Activated naive CD4-positive, alpha-beta T cell treated with anti-CD3 and anti-CD28 coated beads, Interleukin-2, amount 50 U/mL, for 24 hours (primary cell): ENCODE measurements around the gene JAZF1.
"Not testable (repeated sequence)": the region's sequence is repeated elsewhere in the genome, so short reads cannot be mapped to it uniquely, and the experiment has no call there.

Experiments
- H3K27ac Mint-ChIP-seq: one replicate; pipeline ENCODE4 v1.8.0; 2021; ENCODE audit warnings: mild to moderate bottlenecking, mixed read lengths
- H3K27me3 Mint-ChIP-seq: one replicate; pipeline ENCODE4 v1.8.0; 2021; ENCODE audit warnings: mixed read lengths
- H3K36me3 Mint-ChIP-seq: one replicate; pipeline ENCODE4 v1.8.0; 2021; ENCODE audit warnings: mixed read lengths
- H3K4me1 Mint-ChIP-seq: one replicate; pipeline ENCODE4 v1.8.0; 2021; ENCODE audit warnings: mixed read lengths
- H3K4me3 Mint-ChIP-seq: one replicate; pipeline ENCODE4 v1.8.0; 2021; ENCODE audit warnings: mild to moderate bottlenecking, mixed read lengths
- H3K9me3 Mint-ChIP-seq: one replicate; pipeline ENCODE4 v1.8.0; 2021; ENCODE audit warnings: mixed read lengths

Gene JAZF1

DNA sequence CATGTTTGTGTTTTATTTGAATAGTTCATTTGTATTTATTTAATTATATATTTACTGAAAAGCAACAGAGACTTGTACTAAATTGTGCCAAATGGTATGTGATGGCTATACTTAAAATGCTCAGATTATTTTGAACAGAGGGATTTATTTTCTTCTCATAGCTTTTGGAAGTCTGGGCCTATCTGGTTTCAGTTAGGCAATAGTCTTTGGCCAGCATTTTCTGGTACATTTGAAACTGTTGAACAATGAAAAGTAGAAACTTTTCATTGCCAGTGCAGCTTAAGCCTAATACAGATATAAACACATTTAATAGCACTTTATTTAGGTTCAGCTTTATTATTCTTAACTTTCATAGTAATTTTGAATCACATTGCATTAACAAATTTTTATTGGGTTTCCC, 252.6 kb downstream of the JAZF1 start:
- no peak overlapping the region for H3K4me3 Mint-ChIP-seq
- H3K27ac Mint-ChIP-seq: no peak overlapping the region
- no peaks in the 10 kb centered on the region for H3K27me3 Mint-ChIP-seq
- H3K36me3 Mint-ChIP-seq: no peaks in the 10 kb centered on the region
- no peaks in the 10 kb centered on the region for H3K9me3 Mint-ChIP-seq
- H3K4me1 Mint-ChIP-seq: no peaks in the 10 kb centered on the region

- Mint-ChIP-seq H3K4me3 (no peak overlapping the region), H3K27me3 (no peaks in the 10 kb centered on the region), H3K4me1 (no peaks in the 10 kb centered on the region), H3K9me3 (no peaks in the 10 kb centered on the region), H3K27ac (no peak overlapping the region), H3K36me3 (no peaks in the 10 kb centered on the region)
Observed at GRCh38 chr7:27925573-27926201, 254.9 kb downstream of the JAZF1 start.

DNA sequence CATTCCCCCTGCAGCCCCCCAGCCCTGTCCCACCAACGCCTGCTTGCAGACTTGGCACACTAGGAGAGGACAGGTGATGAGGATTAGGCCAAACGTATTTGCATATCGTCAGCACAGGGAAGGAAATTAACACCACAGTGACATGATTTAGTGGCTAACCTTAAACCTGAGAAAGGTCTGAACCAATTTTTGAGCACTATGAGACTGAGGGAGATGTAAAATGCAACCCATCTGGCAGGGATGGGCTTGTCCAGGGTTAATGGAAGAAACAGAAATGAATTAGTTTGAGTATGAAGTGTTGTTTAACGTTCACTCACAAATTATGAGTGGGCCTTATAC, 257.0 kb downstream of the JAZF1 start:
- no peaks in the 10 kb centered on the region for H3K9me3 Mint-ChIP-seq
- no peaks in the 10 kb centered on the region for H3K4me1 Mint-ChIP-seq
- H3K36me3 Mint-ChIP-seq: no peaks in the 10 kb centered on the region
- no peak overlapping the region for H3K4me3 Mint-ChIP-seq
- H3K27ac Mint-ChIP-seq: no peak overlapping the region
- H3K27me3 Mint-ChIP-seq: no peaks in the 10 kb centered on the region

DNA sequence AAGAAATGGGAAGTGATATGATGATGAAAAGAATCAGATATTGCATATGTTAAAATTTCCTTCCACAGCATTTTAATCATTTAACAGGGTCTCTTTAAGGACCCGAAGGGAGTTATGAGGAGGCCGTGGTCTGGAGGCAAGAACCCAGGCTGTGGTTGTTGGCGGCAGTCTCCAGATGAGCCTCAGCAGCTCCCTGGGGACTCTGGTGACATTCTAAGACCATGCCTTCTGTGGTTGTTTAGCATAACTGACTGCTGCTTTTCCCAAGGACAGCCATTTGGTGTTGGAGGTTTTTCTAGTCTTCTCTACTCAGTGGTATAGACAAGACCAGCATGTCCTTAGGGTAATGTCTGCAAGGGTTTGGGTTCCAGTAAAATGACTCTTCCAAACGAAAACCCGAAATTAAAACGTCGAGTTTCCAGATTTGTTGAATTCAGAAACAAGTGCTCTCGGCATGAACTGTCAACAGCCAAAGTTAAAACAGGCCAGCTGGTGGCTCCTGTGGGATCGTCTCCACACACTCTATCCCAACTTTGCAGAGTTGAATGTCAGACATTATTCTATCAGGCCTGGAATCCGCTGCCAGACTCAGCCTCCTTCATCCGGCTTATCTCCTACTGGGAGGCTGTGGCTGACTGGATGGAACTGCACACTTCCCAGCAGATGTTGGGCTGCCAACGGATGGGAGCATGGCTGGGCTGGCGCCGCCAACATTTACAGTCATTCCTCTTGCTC, 257.5 kb downstream of the JAZF1 start:
- Mint-ChIP-seq H3K9me3 (no peaks in the 10 kb centered on the region), H3K27me3 (no peaks in the 10 kb centered on the region), H3K27ac (no peak overlapping the region), H3K4me3 (no peak overlapping the region), H3K36me3 (no peaks in the 10 kb centered on the region), H3K4me1 (no peaks in the 10 kb centered on the region)

DNA sequence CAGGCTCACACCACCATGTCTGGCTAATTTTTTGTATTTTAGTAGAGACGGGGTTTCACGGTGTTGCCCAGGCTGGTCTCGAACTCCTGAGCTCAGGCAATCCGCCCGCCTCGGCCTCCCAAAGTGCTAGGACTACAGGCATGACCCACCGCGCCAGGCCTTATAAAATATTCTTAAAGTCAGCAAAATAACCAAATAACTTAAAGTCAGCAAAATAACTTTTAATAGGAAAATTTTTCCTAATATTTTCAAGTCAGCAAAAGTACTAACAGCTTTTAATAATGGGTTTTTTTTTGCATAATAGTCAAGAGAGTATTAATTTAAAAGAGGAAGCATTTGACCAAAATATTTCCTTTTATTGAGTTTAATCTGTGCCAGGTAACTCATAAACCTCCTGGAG, 258.2 kb downstream of the JAZF1 start:
- not testable (repeated sequence) for H3K36me3 Mint-ChIP-seq, H3K27ac Mint-ChIP-seq, H3K4me3 Mint-ChIP-seq, H3K9me3 Mint-ChIP-seq, H3K4me1 Mint-ChIP-seq, H3K27me3 Mint-ChIP-seq

DNA sequence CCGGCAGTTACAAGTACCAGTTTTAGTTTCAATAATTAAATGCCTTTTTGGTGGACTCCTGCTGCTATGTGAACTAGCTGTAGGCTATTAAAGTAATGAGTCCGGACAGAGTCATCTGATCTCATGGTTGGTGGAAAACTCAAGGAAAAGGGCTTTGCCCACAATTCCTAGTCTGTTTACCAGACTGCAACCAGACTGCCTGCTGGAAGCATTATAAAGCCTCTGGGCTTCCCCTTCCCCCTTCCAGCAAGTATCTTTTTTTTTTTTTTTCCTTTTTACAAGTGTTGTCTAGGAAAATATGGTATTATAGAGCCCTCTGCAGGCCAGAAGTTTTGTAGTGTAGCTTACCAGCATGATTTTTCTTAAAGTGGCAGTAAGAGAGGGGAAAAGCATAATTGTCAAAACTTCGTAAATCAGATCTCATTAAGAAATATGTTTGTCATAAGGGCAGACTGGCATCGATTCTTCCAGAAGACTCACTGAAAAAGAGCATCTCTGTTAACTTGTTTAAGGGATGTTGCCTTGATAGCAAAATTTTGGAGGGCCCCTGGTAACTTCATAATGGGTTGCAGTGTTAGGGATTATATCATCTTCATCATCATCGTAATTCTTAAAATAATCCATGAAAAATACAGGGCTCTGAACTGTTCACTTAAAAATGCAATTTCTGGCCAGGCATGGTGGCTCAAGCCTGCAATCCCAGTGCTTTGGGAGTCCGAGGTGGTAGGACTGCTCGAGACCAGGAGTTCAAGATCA, 259.3 kb downstream of the JAZF1 start:
- Mint-ChIP-seq H3K4me1 (no peaks in the 10 kb centered on the region), H3K4me3 (no peak overlapping the region), H3K27me3 (no peaks in the 10 kb centered on the region), H3K27ac (no peak overlapping the region), H3K36me3 (no peaks in the 10 kb centered on the region), H3K9me3 (no peaks in the 10 kb centered on the region)

GRCh38 chr7:27920281-27920946, 260.2 kb downstream of the JAZF1 start:
- Mint-ChIP-seq H3K36me3 (no peaks in the 10 kb centered on the region), H3K9me3 (no peaks in the 10 kb centered on the region), H3K27me3 (no peaks in the 10 kb centered on the region), H3K4me1 (no peaks in the 10 kb centered on the region), H3K4me3 (no peak overlapping the region), H3K27ac (no peak overlapping the region)

DNA sequence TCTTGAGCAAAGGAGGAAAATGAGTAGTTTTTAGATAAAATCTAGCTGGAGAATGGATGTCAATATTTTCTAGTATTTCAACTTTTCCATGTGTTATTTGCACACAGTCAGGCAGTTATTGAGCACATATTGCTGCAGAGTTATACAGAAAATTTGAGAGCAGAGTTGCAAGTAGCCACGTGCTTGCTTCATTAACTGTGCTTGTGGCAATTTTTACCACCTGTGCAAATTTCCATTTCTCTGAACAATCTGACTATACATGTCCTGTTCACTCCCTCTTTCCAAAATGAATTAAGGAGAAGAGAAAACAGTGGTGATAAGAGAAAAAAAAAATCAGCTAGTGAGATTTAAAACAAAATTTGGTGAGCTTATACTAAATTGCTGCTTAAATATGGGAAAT, 262.1 kb downstream of the JAZF1 start:
- Mint-ChIP-seq H3K27ac (no peak overlapping the region), H3K9me3 (no peaks in the 10 kb centered on the region), H3K36me3 (no peaks in the 10 kb centered on the region), H3K4me1 (no peaks in the 10 kb centered on the region), H3K4me3 (no peak overlapping the region), H3K27me3 (no peaks in the 10 kb centered on the region)

- Mint-ChIP-seq H3K9me3 (no peaks in the 10 kb centered on the region), H3K27me3 (no peaks in the 10 kb centered on the region), H3K27ac (no peak overlapping the region), H3K4me1 (no peaks in the 10 kb centered on the region), H3K4me3 (no peak overlapping the region), H3K36me3 (no peaks in the 10 kb centered on the region)
Observed at GRCh38 chr7:27917774-27918314, 262.8 kb downstream of the JAZF1 start.

DNA sequence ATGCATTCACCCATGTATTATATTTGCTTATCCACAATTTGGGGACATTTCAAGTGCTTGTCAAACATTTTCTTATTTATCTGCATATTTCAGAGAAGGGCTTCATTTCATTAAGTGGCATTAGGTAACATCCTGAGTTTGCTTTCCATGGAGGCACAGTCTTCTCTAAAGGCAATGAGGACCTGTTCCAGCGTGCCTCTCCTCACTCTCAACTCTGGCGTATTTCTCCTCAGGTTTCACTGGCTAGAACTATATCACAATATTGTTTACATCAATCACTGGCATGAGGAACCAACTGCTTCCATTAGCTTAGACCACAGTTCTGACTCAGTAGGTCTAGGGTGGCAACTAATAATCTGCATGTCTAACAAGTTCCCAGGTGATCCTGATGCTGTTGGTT, 263.5 kb downstream of the JAZF1 start:
- Mint-ChIP-seq H3K36me3 (no peaks in the 10 kb centered on the region), H3K27me3 (no peaks in the 10 kb centered on the region)

GRCh38 chr7:27916372-27916771, 264.2 kb downstream of the JAZF1 start:
- no peaks in the 10 kb centered on the region for H3K9me3 Mint-ChIP-seq
- no peaks in the 10 kb centered on the region for H3K36me3 Mint-ChIP-seq
- H3K4me1 Mint-ChIP-seq: no peaks in the 10 kb centered on the region
- H3K27ac Mint-ChIP-seq: no peak overlapping the region
- H3K27me3 Mint-ChIP-seq: no peaks in the 10 kb centered on the region
- no peak overlapping the region for H3K4me3 Mint-ChIP-seq

More for the DNA sequence above, 263.5 kb downstream of the JAZF1 start:
- no peak overlapping the region for H3K27ac Mint-ChIP-seq
- no peaks in the 10 kb centered on the region for H3K9me3 Mint-ChIP-seq
- no peak overlapping the region for H3K4me3 Mint-ChIP-seq
- H3K4me1 Mint-ChIP-seq: no peaks in the 10 kb centered on the region

DNA sequence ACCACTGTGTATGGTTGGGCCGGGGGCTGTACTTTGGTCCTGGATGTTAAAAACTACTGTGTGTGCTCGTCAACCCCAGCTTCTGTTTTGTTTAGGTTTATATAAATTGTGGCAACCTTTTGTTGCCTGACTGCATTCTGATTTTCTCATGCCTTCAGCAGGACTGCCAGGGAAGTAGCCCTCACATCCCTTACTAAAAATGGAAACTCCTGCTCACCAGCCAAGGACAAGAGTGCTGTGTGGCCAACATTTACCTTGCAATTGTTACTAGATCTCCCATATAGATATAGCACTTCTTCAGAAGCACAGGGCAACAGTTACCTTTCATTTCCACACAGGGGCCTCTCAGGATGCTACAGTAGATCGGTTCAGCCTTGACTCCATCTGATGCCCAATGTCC, 266.2 kb downstream of the JAZF1 start:
- Mint-ChIP-seq H3K27me3 (no peaks in the 10 kb centered on the region), H3K27ac (no peak overlapping the region), H3K36me3 (no peaks in the 10 kb centered on the region), H3K4me3 (no peak overlapping the region), H3K9me3 (no peaks in the 10 kb centered on the region), H3K4me1 (no peaks in the 10 kb centered on the region)

DNA sequence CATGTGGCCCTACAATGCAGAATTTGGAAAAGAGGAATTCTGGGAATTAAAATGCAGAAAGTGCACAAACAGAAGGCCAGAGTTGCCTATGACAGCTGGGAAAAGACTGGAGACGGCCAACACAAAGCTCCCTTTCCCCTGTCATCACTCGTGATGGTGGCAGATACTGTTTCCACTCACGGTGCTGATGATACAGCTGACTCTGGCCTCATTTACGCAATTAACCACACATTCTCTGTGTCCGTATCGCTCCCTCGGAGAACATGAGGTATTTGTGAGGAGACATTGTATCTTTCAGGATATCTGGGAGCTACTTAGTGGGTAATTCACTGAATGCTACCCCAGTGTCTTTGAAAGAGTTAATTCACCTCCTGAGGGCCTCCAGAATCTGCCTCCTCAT, 267.8 kb downstream of the JAZF1 start:
- H3K27ac Mint-ChIP-seq: no peak overlapping the region
- H3K4me3 Mint-ChIP-seq: no peak overlapping the region
- no peaks in the 10 kb centered on the region for H3K4me1 Mint-ChIP-seq
- H3K9me3 Mint-ChIP-seq: no peaks in the 10 kb centered on the region
- no peaks in the 10 kb centered on the region for H3K27me3 Mint-ChIP-seq
- H3K36me3 Mint-ChIP-seq: no peaks in the 10 kb centered on the region

- Mint-ChIP-seq H3K27ac (no peak overlapping the region), H3K9me3 (no peaks in the 10 kb centered on the region), H3K4me1 (no peaks in the 10 kb centered on the region), H3K36me3 (no peaks in the 10 kb centered on the region), H3K4me3 (no peak overlapping the region), H3K27me3 (no peaks in the 10 kb centered on the region)
Observed at GRCh38 chr7:27911920-27912319, 268.7 kb downstream of the JAZF1 start.

GRCh38 chr7:27910326-27910725, 270.3 kb downstream of the JAZF1 start:
- Mint-ChIP-seq H3K9me3 (no peaks in the 10 kb centered on the region), H3K4me3 (no peak overlapping the region)

More at GRCh38 chr7:27910326-27910725, 270.3 kb downstream of the JAZF1 start:
- H3K36me3 Mint-ChIP-seq: no peaks in the 10 kb centered on the region
- no peaks in the 10 kb centered on the region for H3K27me3 Mint-ChIP-seq
- no peak overlapping the region for H3K27ac Mint-ChIP-seq
- no peaks in the 10 kb centered on the region for H3K4me1 Mint-ChIP-seq
